Activated CD8-positive, alpha-beta memory T cell treated with anti-CD3 and anti-CD28 coated beads for 1 hour (primary cell): ENCODE results near the gene CTSC.

Source experiments
- DNase-seq, 2 donors: peaks; one replicate each; pipeline ENCODE4 v3.0.0-alpha.2; 2020; ENCODE audit warnings: low read depth in 1 of 2; ENCODE audit errors: extremely low read depth in 1 of 2

CTSC gene

DNA sequence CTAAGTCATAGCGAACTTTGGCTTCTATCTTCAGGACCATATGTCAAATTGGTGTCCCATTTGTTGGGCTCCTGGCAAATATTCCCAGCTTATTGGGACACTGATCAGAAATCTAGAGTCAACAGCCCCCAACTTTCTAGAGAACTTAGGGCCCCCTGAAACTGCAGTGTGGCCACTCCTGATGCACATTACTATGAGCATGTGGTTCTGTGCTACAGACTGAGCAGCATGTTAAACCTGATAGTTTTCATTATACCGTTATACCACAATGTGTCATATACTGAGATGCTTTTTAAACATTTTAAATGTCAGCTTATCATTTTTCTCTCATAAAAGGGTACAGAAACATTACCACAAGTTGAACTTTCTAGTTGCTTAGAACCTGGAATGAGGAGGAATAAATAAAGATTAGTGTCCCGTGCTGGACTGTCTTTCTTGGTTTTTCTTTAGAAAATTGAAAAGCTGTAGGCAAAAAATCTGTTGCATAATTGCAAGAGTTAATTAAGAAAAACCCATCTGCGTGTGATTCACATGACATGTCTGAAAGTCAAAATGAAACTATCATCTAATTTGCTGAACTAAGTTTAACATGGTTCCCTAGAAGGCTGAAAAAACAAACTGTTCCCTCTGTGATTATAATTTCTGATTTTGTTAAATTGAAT is 16.4 kb upstream of the CTSC start:
- no peak for DNase-seq

DNA sequence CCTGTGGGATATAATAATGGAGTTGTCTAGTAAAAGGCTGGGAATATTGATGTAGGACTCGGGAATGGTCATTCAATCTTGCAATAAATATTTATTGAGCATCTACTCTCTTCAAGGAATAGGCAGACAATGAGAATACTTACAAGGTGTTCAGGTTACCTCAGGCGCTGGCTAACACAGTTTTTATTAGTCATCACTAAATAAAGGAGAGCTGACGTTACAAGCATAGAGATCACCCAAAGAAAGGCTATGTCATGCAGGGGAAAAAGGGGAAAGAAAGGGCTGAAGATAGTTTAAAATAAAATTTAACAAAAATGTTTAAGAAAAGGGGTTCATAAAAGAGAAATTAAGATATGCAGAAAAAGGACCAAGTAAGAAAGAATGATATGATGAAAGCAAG is 15.8 kb upstream of the CTSC start:
- no peak for DNase-seq

- no peak for DNase-seq
Observed at GRCh38 chr11:88352139-88352538, 14.6 kb upstream of the CTSC start.

DNA sequence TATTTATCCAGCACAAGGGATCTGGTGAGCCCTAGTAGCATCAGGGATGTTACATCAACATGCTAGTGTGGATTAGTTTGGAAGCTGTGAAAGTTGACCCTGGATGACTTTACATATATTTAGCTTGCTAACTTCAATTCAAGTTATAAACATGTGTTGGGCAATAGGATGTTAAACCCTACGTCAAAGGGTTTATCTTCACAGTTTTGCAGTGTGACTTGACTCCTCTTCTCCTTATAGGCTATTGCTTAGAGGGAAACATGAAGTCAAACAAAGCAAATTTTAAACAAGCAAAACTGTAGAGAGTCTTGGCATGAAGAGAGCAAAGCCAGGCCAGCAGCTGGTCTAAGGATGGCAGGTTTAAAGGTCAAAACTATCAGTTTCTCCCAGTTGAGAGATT is 11.3 kb upstream of the CTSC start:
- DNase-seq, result no peak

- no peak for DNase-seq
Observed at GRCh38 chr11:88345949-88346348, 8.4 kb upstream of the CTSC start.

DNA sequence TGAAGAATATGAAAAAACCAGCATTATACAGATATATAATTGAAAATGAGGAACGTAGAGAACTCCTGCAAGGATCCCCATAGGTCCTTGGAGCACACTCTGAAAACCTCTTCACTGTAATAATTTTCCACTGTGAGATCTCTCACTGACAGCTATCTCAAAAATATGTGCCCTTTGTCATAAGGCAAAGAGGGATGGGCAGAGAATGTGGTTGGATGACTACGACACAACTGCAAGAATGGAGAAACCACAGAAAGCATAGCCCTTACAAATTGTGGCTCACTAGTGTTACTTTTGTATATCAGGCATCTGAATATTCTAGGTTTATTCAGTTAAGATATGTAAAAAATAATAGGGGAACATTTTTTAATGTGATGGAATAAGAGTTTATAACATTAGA is 7.9 kb upstream of the CTSC start:
- DNase-seq, result no peak

- DNase-seq, result no peak
Observed at GRCh38 chr11:88344869-88345268, 7.3 kb upstream of the CTSC start.

GRCh38 chr11:88341522-88342251 is 4.2 kb upstream of the CTSC start:
- DNase-seq, result no peak

- no peak for DNase-seq
Observed at GRCh38 chr11:88340366-88340935, 2.9 kb upstream of the CTSC start.

GRCh38 chr11:88337987-88338668 is 592 bp upstream of the CTSC start:
- DNase-seq, result no peak

DNA sequence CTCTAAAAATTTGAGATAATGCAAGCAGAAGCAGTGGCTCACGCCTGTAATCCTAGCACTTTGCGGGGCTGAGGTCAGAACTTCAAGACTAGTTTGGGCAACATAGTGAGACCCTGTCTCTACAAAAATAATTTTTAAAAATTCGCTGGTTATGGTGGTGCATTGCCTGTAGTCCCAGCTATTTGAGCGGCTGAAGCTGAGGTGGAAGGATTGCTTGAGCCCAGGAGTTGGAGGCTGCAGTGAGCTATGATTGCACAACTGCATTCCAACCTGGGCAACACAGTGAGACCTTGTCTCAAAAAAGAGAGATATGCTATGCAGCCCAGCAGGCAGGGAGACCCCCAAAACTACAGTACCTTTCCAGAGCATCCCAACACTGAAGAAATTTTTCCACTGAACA is 2.3 kb downstream of the CTSC start:
- DNase-seq, result no peak

GRCh38 chr11:88333862-88334261 is 3.7 kb downstream of the CTSC start:
- no peak for DNase-seq

- DNase-seq, result no peak
Observed at GRCh38 chr11:88332851-88333250, 4.7 kb downstream of the CTSC start.

GRCh38 chr11:88330826-88331428 is 6.6 kb downstream of the CTSC start:
- no peak for DNase-seq

GRCh38 chr11:88329563-88330250 is 7.8 kb downstream of the CTSC start:
- DNase-seq, result no peak

GRCh38 chr11:88327462-88328143 is 9.9 kb downstream of the CTSC start:
- no peak for DNase-seq

DNA sequence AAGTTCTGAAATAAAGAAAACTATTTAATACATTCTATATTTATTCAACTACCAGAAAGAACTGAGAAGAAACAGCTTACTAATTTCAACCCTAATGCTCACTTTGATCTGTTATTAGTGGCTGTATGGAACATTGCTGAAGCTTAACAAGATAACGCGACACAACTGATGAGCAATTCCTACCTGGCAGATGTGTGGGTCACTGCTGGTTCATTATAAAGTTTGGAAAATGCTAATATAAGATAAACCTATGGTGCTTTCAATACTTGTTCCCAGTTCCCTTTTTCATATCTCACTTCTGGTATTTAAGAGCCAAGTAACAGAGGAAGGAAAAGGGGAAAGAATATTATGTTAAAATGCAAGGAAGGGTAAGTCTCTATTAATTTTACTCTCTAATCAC is 10.5 kb downstream of the CTSC start:
- no peak for DNase-seq

- no peak for DNase-seq
Observed at GRCh38 chr11:88326099-88326498, 11.4 kb downstream of the CTSC start.

DNA sequence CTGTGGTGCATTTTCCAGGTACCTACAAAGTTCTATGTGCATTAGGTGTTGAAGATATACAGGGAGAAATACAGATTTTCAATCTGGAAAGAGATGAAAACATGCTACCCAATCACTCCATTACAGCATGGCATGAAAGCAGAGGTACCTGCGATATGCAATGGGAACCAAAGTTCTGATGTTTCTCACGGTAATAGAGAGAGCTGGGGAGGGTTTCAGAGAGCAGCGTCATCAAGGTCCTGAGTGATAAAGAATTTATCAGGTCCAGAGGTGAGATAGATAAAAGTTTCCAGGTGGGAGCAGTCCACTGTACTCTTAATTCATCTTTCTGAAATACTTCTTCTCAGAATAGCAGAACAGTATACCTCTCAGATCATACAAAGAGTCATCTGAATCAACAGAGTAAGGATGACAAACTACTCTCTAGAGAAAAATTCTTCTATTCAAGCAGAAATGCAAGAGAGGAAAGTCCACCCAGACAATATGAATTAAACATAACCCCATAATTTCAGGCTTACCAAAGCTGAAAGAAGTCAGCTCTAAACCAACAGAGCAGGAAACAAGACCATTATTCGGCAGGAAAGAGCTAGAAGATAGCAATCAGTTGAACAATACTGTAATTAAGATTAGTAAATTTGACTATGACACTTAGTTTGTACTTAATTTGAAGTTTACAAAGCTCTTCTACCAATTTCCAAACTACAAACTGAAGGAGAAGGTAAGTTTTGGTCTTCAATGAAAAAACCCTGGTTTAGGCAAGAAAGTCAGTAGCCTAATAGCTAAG is 12.8 kb downstream of the CTSC start:
- no peak for DNase-seq
